Endometrial microvascular endothelial cells (primary cell): ENCODE measurements around the gene SPDYE3. TPM values are rescaled to one million over a fixed set of nuclear protein-coding genes. Genes with fewer than 3 reads are reported as not detected.
"Not testable (repeated sequence)": the region's sequence is repeated elsewhere in the genome, so short reads cannot be mapped to it uniquely, and the experiment has no call there.

Experiments used
- in situ Hi-C: cut with HindIII; loops from 2 replicates; pipeline ENCODE4 v1.10.0; 2017; ENCODE audit warnings: low sequenced_read_pairs, low pct_unique_long_range_greater_than_20kb; ENCODE audit errors: inconsistent ontology term
- total RNA-seq: library from RNA; depleted of rRNA; stranded (reverse); fragments of >200 nt; gene quantifications from one replicate; pipeline ENCODE4 v1.2.3, GENCODE V29; 2015; ENCODE audit errors: inconsistent ontology term

Gene SPDYE3
- total RNA-seq, 1 donor from 2014 or later, result not detected

- in situ Hi-C loops, result no loop called here
Observed at GRCh38 chr7:100346921-100347320, 39.4 kb downstream of the SPDYE3 start.

- in situ Hi-C loops, result no loop called here
Observed at GRCh38 chr7:100348805-100349204, 41.3 kb downstream of the SPDYE3 start.

GRCh38 chr7:100349757-100350156 is 42.3 kb downstream of the SPDYE3 start:
- in situ Hi-C loops, result no loop called here

- in situ Hi-C loops, result no loop called here
Observed at GRCh38 chr7:100351657-100352058, 44.2 kb downstream of the SPDYE3 start.

GRCh38 chr7:100352230-100352781 is 44.8 kb downstream of the SPDYE3 start:
- in situ Hi-C loops, result not testable (repeated sequence)

- in situ Hi-C loops, result no loop called here
Observed at GRCh38 chr7:100352984-100353684, 45.6 kb downstream of the SPDYE3 start.

GRCh38 chr7:100353685-100354330 is 46.3 kb downstream of the SPDYE3 start:
- in situ Hi-C loops, result no loop called here

- in situ Hi-C loops, result no loop called here
Observed at GRCh38 chr7:100356416-100357068, 49.0 kb downstream of the SPDYE3 start.

GRCh38 chr7:100357131-100357561 is 49.6 kb downstream of the SPDYE3 start:
- in situ Hi-C loops, result no loop called here

- in situ Hi-C loops, result no loop called here
Observed at GRCh38 chr7:100358027-100358856, 50.7 kb downstream of the SPDYE3 start, which contains the start of gene PILRB. PILRB (plus strand) TSS chr7:100358117; CDS start chr7:100358303, 186 bp downstream.

- in situ Hi-C loops, result no loop called here
Observed at GRCh38 chr7:100358857-100359212, 51.3 kb downstream of the SPDYE3 start.

- in situ Hi-C loops, result no loop called here
Observed at GRCh38 chr7:100360135-100360854, 52.8 kb downstream of the SPDYE3 start.

- in situ Hi-C loops, result no loop called here
Observed at GRCh38 chr7:100363098-100363497, 55.6 kb downstream of the SPDYE3 start.

GRCh38 chr7:100363797-100364196 is 56.3 kb downstream of the SPDYE3 start:
- in situ Hi-C loops, result not testable (repeated sequence)

- in situ Hi-C loops, result no loop called here
Observed at GRCh38 chr7:100364480-100364879, 57.0 kb downstream of the SPDYE3 start.

- in situ Hi-C loops, result not testable (repeated sequence)
Observed at GRCh38 chr7:100365998-100366367, 58.5 kb downstream of the SPDYE3 start.

GRCh38 chr7:100366411-100367250 is 59.1 kb downstream of the SPDYE3 start:
- in situ Hi-C loops, result no loop called here

- in situ Hi-C loops, result no loop called here
Observed at GRCh38 chr7:100367251-100367620, 59.7 kb downstream of the SPDYE3 start.
